ENCODE data around the gene CTSW. TPM values are rescaled to one million over a fixed set of nuclear protein-coding genes. Genes with fewer than 3 reads are reported as not detected.

CTSW gene
- total RNA-seq, 1 donor from 2014 or later: not detected

GRCh38 chr11:65925397-65925796 is 45.8 kb downstream of the CTSW start:
- Mint-ChIP-seq H3K36me3 (ENCODE audit: low read depth) (peaks cover 4% of the 10 kb centered on the region), H3K27me3 (ENCODE audit: low read depth) (no peaks in the 10 kb centered on the region), H3K9me3 (no peaks in the 10 kb centered on the region), H3K4me1 (peaks cover under 1% of the 10 kb centered on the region), H3K27ac (ENCODE audit: unreplicated experiment) (peak overlapping the region; percentile 57), H3K4me3 (no peak overlapping the region)
- no peak for TF ChIP-seq CTCF (conservative IDR thresholded peaks at IDR 0.05)
- no peak for DNase-seq (ENCODE audit: low read depth, low spot score)

- DNase-seq (ENCODE audit: low read depth, low spot score): no peak
- no peak overlapping the region for H3K4me3 Mint-ChIP-seq
- H3K9me3 Mint-ChIP-seq: no peaks in the 10 kb centered on the region
- H3K36me3 Mint-ChIP-seq (ENCODE audit: low read depth): peaks cover under 1% of the 10 kb centered on the region
- no peaks in the 10 kb centered on the region for H3K27me3 Mint-ChIP-seq (ENCODE audit: low read depth)
- no peak overlapping the region for H3K27ac Mint-ChIP-seq (ENCODE audit: unreplicated experiment)
- H3K4me1 Mint-ChIP-seq: peaks cover 11% of the 10 kb centered on the region
- TF ChIP-seq CTCF (conservative IDR thresholded peaks at IDR 0.05): no peak
Observed at GRCh38 chr11:65927904-65928397, 48.3 kb downstream of the CTSW start.

GRCh38 chr11:65928667-65929066 is 49.0 kb downstream of the CTSW start:
- H3K4me1 Mint-ChIP-seq: peaks cover 11% of the 10 kb centered on the region
- H3K27ac Mint-ChIP-seq (ENCODE audit: unreplicated experiment): no peak overlapping the region
- H3K9me3 Mint-ChIP-seq: no peaks in the 10 kb centered on the region
- no peak overlapping the region for H3K4me3 Mint-ChIP-seq
- no peaks in the 10 kb centered on the region for H3K36me3 Mint-ChIP-seq (ENCODE audit: low read depth)
- TF ChIP-seq CTCF (conservative IDR thresholded peaks at IDR 0.05): no peak
- DNase-seq (ENCODE audit: low read depth, low spot score): no peak
- no peaks in the 10 kb centered on the region for H3K27me3 Mint-ChIP-seq (ENCODE audit: low read depth)

- no peaks in the 10 kb centered on the region for H3K9me3 Mint-ChIP-seq
- TF ChIP-seq CTCF (conservative IDR thresholded peaks at IDR 0.05): no peak
- peaks cover 14% of the 10 kb centered on the region for H3K4me1 Mint-ChIP-seq
- no peaks in the 10 kb centered on the region for H3K36me3 Mint-ChIP-seq (ENCODE audit: low read depth)
- H3K4me3 Mint-ChIP-seq: no peak overlapping the region
- H3K27ac Mint-ChIP-seq (ENCODE audit: unreplicated experiment): no peak overlapping the region
- DNase-seq (ENCODE audit: low read depth, low spot score): no peak
- no peaks in the 10 kb centered on the region for H3K27me3 Mint-ChIP-seq (ENCODE audit: low read depth)
Observed at GRCh38 chr11:65931773-65932557, 52.3 kb downstream of the CTSW start.

GRCh38 chr11:65932558-65932919 is 52.9 kb downstream of the CTSW start:
- Mint-ChIP-seq H3K4me3 (no peak overlapping the region), H3K27me3 (ENCODE audit: low read depth) (peaks cover 3% of the 10 kb centered on the region), H3K4me1 (peaks cover 14% of the 10 kb centered on the region), H3K9me3 (no peaks in the 10 kb centered on the region), H3K36me3 (ENCODE audit: low read depth) (no peaks in the 10 kb centered on the region), H3K27ac (ENCODE audit: unreplicated experiment) (no peak overlapping the region)
- DNase-seq (ENCODE audit: low read depth, low spot score): no peak
- peak; percentile 34 for TF ChIP-seq CTCF (conservative IDR thresholded peaks at IDR 0.05)

Other genes with a start within 250 kb of the CTSW start
- 17.5 and 23.6 TPM in 2 replicates for gene SIPA1, start 241.7 kb upstream of the CTSW start, total RNA-seq
- gene RELA, start 216.9 kb upstream of the CTSW start, total RNA-seq: 49.0 and 53.7 TPM in 2 replicates
- gene KAT5, start 167.6 kb upstream of the CTSW start, total RNA-seq: 70.5 and 74.9 TPM in 2 replicates
- 69.4 and 72.1 TPM in 2 replicates for gene RNASEH2C, start 159.0 kb upstream of the CTSW start, total RNA-seq
- 10.7 and 10.8 TPM in 2 replicates for gene AP5B1, start 98.9 kb upstream of the CTSW start, total RNA-seq
- gene OVOL1, start 92.8 kb upstream of the CTSW start, total RNA-seq: not detected in 2 replicates
- gene SNX32, start 45.9 kb upstream of the CTSW start, total RNA-seq: 1.9 and 2.4 TPM in 2 replicates
- 1,357 and 1,437 TPM in 2 replicates for gene CFL1, start 21.7 kb upstream of the CTSW start, total RNA-seq
- gene MUS81, start 19.4 kb upstream of the CTSW start, total RNA-seq: 63.8 and 73.5 TPM in 2 replicates
- 36.0 and 38.0 TPM in 2 replicates for gene EFEMP2, start 7.0 kb upstream of the CTSW start, total RNA-seq
- 88.1 and 90.0 TPM in 2 replicates for gene FIBP, start 8.6 kb downstream of the CTSW start, total RNA-seq
- 29.3 and 29.4 TPM in 2 replicates for gene CCDC85B, start 10.8 kb downstream of the CTSW start, total RNA-seq
- gene FOSL1, start 20.6 kb downstream of the CTSW start, total RNA-seq: 4.2 and 4.7 TPM in 2 replicates
- gene C11orf68, start 39.2 kb downstream of the CTSW start, total RNA-seq: 25.7 and 27.2 TPM in 2 replicates
- 101 and 110 TPM in 2 replicates for gene DRAP1, start 39.6 kb downstream of the CTSW start, total RNA-seq
- gene TSGA10IP, start 65.6 kb downstream of the CTSW start, total RNA-seq: 1.8 and 2.7 TPM in 2 replicates
- 64.7 and 66.4 TPM in 2 replicates for gene SART1, start 81.9 kb downstream of the CTSW start, total RNA-seq
- gene EIF1AD, start 122.3 kb downstream of the CTSW start, total RNA-seq: 58.0 and 61.0 TPM in 2 replicates
- gene BANF1, start 122.7 kb downstream of the CTSW start, total RNA-seq: 348 and 358 TPM in 2 replicates
- not detected in 2 replicates for gene CST6, start 132.2 kb downstream of the CTSW start, total RNA-seq
- gene CATSPER1, start 146.6 kb downstream of the CTSW start, total RNA-seq: not detected in 2 replicates
- 8.7 and 9.7 TPM in 2 replicates for gene GAL3ST3, start 169.3 kb downstream of the CTSW start, total RNA-seq
- gene SF3B2, start 172.5 kb downstream of the CTSW start, total RNA-seq: 261 and 262 TPM in 2 replicates
- 47.9 and 54.3 TPM in 2 replicates for gene PACS1, start 190.4 kb downstream of the CTSW start, total RNA-seq